Vagina (tissue), 2 donors: Measurements from ENCODE around the gene ILDR2. TPM values are rescaled to one million over a fixed set of nuclear protein-coding genes. Genes with fewer than 3 reads are reported as not detected.

Experiments
- DNase-seq, 2 donors: peaks; one replicate each; pipeline ENCODE4 v3.0.0-alpha.2; 2017; ENCODE audit errors: extremely low spot score in 2 of 2
- H3K27ac ChIP-seq: fragments of 200-600 bp; sonication (generic); one replicate; pipeline ENCODE4 v1.5.1; 2019
- H3K27me3 ChIP-seq: fragments of 200-600 bp; sonication (generic); one replicate; pipeline ENCODE4 v1.5.1; 2019
- H3K36me3 ChIP-seq, 2 donors: fragments of 200-600 bp; sonication (generic); one replicate each; pipeline ENCODE4 v1.5.1; 2017 to 2019
- H3K4me1 ChIP-seq: fragments of 200-600 bp; sonication (generic); one replicate; pipeline ENCODE4 v1.5.1; 2019
- H3K4me3 ChIP-seq, 2 donors: fragments of 200-600 bp; sonication (generic); 1 replicate in 1 of 2; 2 replicates in 1 of 2; pipeline ENCODE4 v1.5.1; 2016 to 2019
- H3K9me3 ChIP-seq: fragments of 200-600 bp; sonication (generic); one replicate; pipeline ENCODE4 v1.5.1; 2019
- CTCF ChIP-seq, 3 experiments: fragments of 450-650 bp in 2 of 3; fragments of 200-600 bp in 1 of 3; sonication (generic) in 1 of 3; IDR thresholded peaks; one replicate each; pipeline ENCODE4 v1.5.1; 2017 to 2019; ENCODE audit warnings: antibody characterized with exemption in 3 of 3, mild to moderate bottlenecking in 2 of 3, moderate library complexity in 2 of 3
- POLR2A ChIP-seq, 2 donors: fragments of 450-650 bp; IDR thresholded peaks; one replicate each; pipeline ENCODE4 v1.6.1; 2017; ENCODE audit warnings: antibody characterized with exemption in 2 of 2, mild to moderate bottlenecking in 2 of 2, moderate library complexity in 2 of 2
- POLR2AphosphoS5 ChIP-seq, 2 donors: sonication (generic); formaldehyde crosslinking; IDR thresholded peaks; one replicate each; pipeline ENCODE4 v1.9.0; 2017; ENCODE audit warnings: antibody characterized with exemption in 2 of 2, mild to moderate bottlenecking in 2 of 2, low read depth in 1 of 2; ENCODE audit not compliant: insufficient read depth in 1 of 2
- intact Hi-C: fragments of 100-400 bp; cut with DNase I; formaldehyde crosslinking; loops from one replicate; pipeline ENCODE4 v1.15.1; 2023
- total RNA-seq: library from RNA; depleted of rRNA; stranded (reverse); fragments of >200 nt; gene quantifications from one replicate; pipeline ENCODE4 v1.2.3, GENCODE V29; 2016

The ILDR2 gene
- total RNA-seq, 1 donor from 2014 or later: 0.25 TPM

GRCh38 chr1:166937962-166938361 is 37.4 kb downstream of the ILDR2 start:
- intact Hi-C loops: no loop called here

GRCh38 chr1:166937329-166937728 is 38.0 kb downstream of the ILDR2 start:
- no peaks in the 10 kb centered on the region for H3K4me1 ChIP-seq
- TF ChIP-seq POLR2A (IDR thresholded peaks at IDR 0.05): no peak
- no peak for TF ChIP-seq CTCF (IDR thresholded peaks at IDR 0.05)
- TF ChIP-seq POLR2AphosphoS5 (IDR thresholded peaks at IDR 0.05; ENCODE audit: insufficient read depth in 1 of 2, low read depth in 1 of 2): no peak
- DNase-seq: no peak
- no peaks in the 10 kb centered on the region for H3K9me3 ChIP-seq
- H3K4me3 ChIP-seq: no peak overlapping the region
- H3K27me3 ChIP-seq: no peaks in the 10 kb centered on the region
- intact Hi-C loops: no loop called here
- no peaks in the 10 kb centered on the region for H3K36me3 ChIP-seq
- no peak overlapping the region for H3K27ac ChIP-seq

More at GRCh38 chr1:166937962-166938361, 37.4 kb downstream of the ILDR2 start:
- no peak for DNase-seq
- Histone ChIP-seq H3K4me1 (no peaks in the 10 kb centered on the region), H3K36me3 (no peaks in the 10 kb centered on the region), H3K27me3 (no peaks in the 10 kb centered on the region), H3K4me3 (no peak overlapping the region), H3K27ac (no peak overlapping the region), H3K9me3 (no peaks in the 10 kb centered on the region)
- no peak for TF ChIP-seq POLR2AphosphoS5 (IDR thresholded peaks at IDR 0.05; ENCODE audit: insufficient read depth in 1 of 2, low read depth in 1 of 2)
- TF ChIP-seq POLR2A (IDR thresholded peaks at IDR 0.05): no peak
- no peak for TF ChIP-seq CTCF (IDR thresholded peaks at IDR 0.05)

- intact Hi-C loops: no loop called here
- Histone ChIP-seq H3K9me3 (no peaks in the 10 kb centered on the region), H3K36me3 (no peaks in the 10 kb centered on the region), H3K27ac (no peak overlapping the region), H3K4me3 (no peak overlapping the region), H3K27me3 (no peaks in the 10 kb centered on the region), H3K4me1 (no peaks in the 10 kb centered on the region)
- no peak for DNase-seq
- TF ChIP-seq POLR2A (IDR thresholded peaks at IDR 0.05) (no peak), POLR2AphosphoS5 (IDR thresholded peaks at IDR 0.05; ENCODE audit: insufficient read depth in 1 of 2, low read depth in 1 of 2) (no peak), CTCF (IDR thresholded peaks at IDR 0.05) (no peak)
Observed at GRCh38 chr1:166933633-166934032, 41.7 kb downstream of the ILDR2 start.

- Histone ChIP-seq H3K36me3 (no peaks in the 10 kb centered on the region), H3K4me1 (no peaks in the 10 kb centered on the region), H3K27me3 (no peaks in the 10 kb centered on the region), H3K27ac (no peak overlapping the region), H3K4me3 (no peak overlapping the region), H3K9me3 (no peaks in the 10 kb centered on the region)
- TF ChIP-seq CTCF (IDR thresholded peaks at IDR 0.05) (no peak), POLR2A (IDR thresholded peaks at IDR 0.05) (no peak), POLR2AphosphoS5 (IDR thresholded peaks at IDR 0.05; ENCODE audit: insufficient read depth in 1 of 2, low read depth in 1 of 2) (no peak)
- intact Hi-C loops: no loop called here
- DNase-seq: no peak
Observed at GRCh38 chr1:166933140-166933539, 42.2 kb downstream of the ILDR2 start.

GRCh38 chr1:166929911-166930310 is 45.4 kb downstream of the ILDR2 start:
- Histone ChIP-seq H3K27ac (no peak overlapping the region), H3K36me3 (no peaks in the 10 kb centered on the region), H3K27me3 (no peaks in the 10 kb centered on the region), H3K4me3 (no peak overlapping the region), H3K4me1 (no peaks in the 10 kb centered on the region), H3K9me3 (no peaks in the 10 kb centered on the region)
- DNase-seq: no peak
- TF ChIP-seq POLR2A (IDR thresholded peaks at IDR 0.05) (no peak), POLR2AphosphoS5 (IDR thresholded peaks at IDR 0.05; ENCODE audit: insufficient read depth in 1 of 2, low read depth in 1 of 2) (no peak)
- intact Hi-C loops: no loop called here
